Measurements from ENCODE around the gene NEURL2. TPM values are rescaled to one million over a fixed set of nuclear protein-coding genes. Genes with fewer than 3 reads are reported as not detected.

Gene NEURL2
- total and polyA plus RNA-seq, 8 donors = 1.6 to 5.3 (median 2.9) TPM

GRCh38 chr20:45892049-45892825, 1.2 kb upstream of the NEURL2 start:
- FAIRE-seq (no peak), DNase-seq (peak in 2 of 6 donors; percentile 31 to 52), ATAC-seq (peak in 2 of 4 donors; percentile 26 to 40)
- no peaks in the 10 kb centered on the region for H3K36me3 ChIP-seq
- 74 to 76% methylated on average over 9 of the region's 9 CpGs for WGBS, 2 donors
- H3K27ac ChIP-seq = no peak overlapping the region
- no peak for TF ChIP-seq CTCF (IDR thresholded peaks at IDR 0.05)
- intact Hi-C loops (cut with DNase I) = no loop called here
- H3K27me3 ChIP-seq = no peaks in the 10 kb centered on the region
- H3K4me1 ChIP-seq = peaks cover 3 to 4% (median 4%) of the 10 kb centered on the region in 3 donors
- H3K9me3 ChIP-seq = no peaks in the 10 kb centered on the region
- peak overlapping the region; percentile 65 to 93 (median 80) for H3K4me3 ChIP-seq

- WGBS, 2 donors = 1 to 2% methylated on average over 77 to 79 of the region's 79 CpGs
- intact Hi-C loops (cut with DNase I) = no loop called here
- FAIRE-seq (no peak), DNase-seq (peak; percentile 73 to 90 (median 84)), ATAC-seq (peak; percentile 77 to 83 (median 80))
- Histone ChIP-seq H3K27ac (peak overlapping the region; percentile 61 to 82 (median 75)), H3K27me3 (no peaks in the 10 kb centered on the region), H3K36me3 (no peaks in the 10 kb centered on the region), H3K4me1 (peaks cover 3 to 4% (median 4%) of the 10 kb centered on the region in 3 donors), H3K9me3 (no peaks in the 10 kb centered on the region), H3K4me3 (peak overlapping the region; percentile 65 to 93 (median 80))
- TF ChIP-seq CTCF (IDR thresholded peaks at IDR 0.05) = peak; percentile 49 to 57 (median 52)
Measured at GRCh38 chr20:45890077-45890984, 677 bp downstream of the NEURL2 start.

GRCh38 chr20:45888681-45889080, 2.3 kb downstream of the NEURL2 start:
- no peaks in the 10 kb centered on the region for H3K27me3 ChIP-seq
- H3K27ac ChIP-seq = no peak overlapping the region
- ATAC-seq = no peak
- no peak for DNase-seq
- H3K36me3 ChIP-seq = peaks cover 0 to under 1% (median 0%) of the 10 kb centered on the region in 3 donors
- FAIRE-seq = no peak
- H3K9me3 ChIP-seq = no peaks in the 10 kb centered on the region
- H3K4me3 ChIP-seq = no peak overlapping the region
- WGBS, 2 donors = 83 to 88% methylated on average over 3 of the region's 3 CpGs
- intact Hi-C loops (cut with DNase I) = loop anchor here in 1 of 3 donors (5.0 kb wide), 1 partner anchor 79 kb away; no protein-coding TSS in a partner anchor
- TF ChIP-seq CTCF (IDR thresholded peaks at IDR 0.05) = no peak
- peaks cover 3 to 4% (median 4%) of the 10 kb centered on the region in 3 donors for H3K4me1 ChIP-seq

GRCh38 chr20:45887346-45887715, 3.7 kb downstream of the NEURL2 start, which contains the start of gene SPATA25:
TSS of gene SPATA25 (minus strand) at chr20:45887622. CDS start at chr20:45887590, 32 bp downstream.
- Histone ChIP-seq H3K4me3 (no peak within 1 kb of the TSS), H3K27ac (no peak within 1 kb of the TSS), H3K36me3 (peaks cover 0 to 8% (median 6%) of the 10 kb centered on the region in 3 donors), H3K4me1 (peaks cover 0 to 4% (median 3%) of the 10 kb centered on the region in 3 donors), H3K27me3 (no peaks in the 10 kb centered on the region), H3K9me3 (no peaks in the 10 kb centered on the region)
- FAIRE-seq = no peak
- no peak for TF ChIP-seq CTCF (IDR thresholded peaks at IDR 0.05)
- WGBS, 2 donors = 87 to 91% methylated on average over 8 of the region's 8 CpGs
- no peak for ATAC-seq
- DNase-seq = no peak
- intact Hi-C loops (cut with DNase I) = loop anchor here in 1 of 3 donors (5.0 kb wide), 1 partner anchor 80 kb away; no protein-coding TSS in a partner anchor

All from pancreas (tissue), 10 donors.